Stomach smooth muscle (tissue), 2 donors: ENCODE data around the gene PTCD2.

Source experiments
- H3K27ac ChIP-seq: one replicate; pipeline ENCODE4 v1.7.0; 2013; ENCODE audit warnings: mild to moderate bottlenecking, low read length, inconsistent platforms
- H3K27me3 ChIP-seq, 2 donors: one replicate each; pipeline ENCODE4 v1.7.0; 2013; ENCODE audit warnings: low read length in 2 of 2; ENCODE audit not compliant: insufficient read depth in 2 of 2, control insufficient read depth in 1 of 2
- H3K36me3 ChIP-seq, 2 donors: one replicate each; pipeline ENCODE4 v1.7.0; 2013; ENCODE audit warnings: low read length in 2 of 2; ENCODE audit not compliant: control insufficient read depth in 2 of 2, insufficient read depth in 2 of 2
- H3K4me1 ChIP-seq: one replicate; pipeline ENCODE4 v1.7.0; 2013; ENCODE audit warnings: low read length; ENCODE audit not compliant: control insufficient read depth, insufficient read depth
- H3K4me3 ChIP-seq, 2 donors: one replicate each; pipeline ENCODE4 v1.7.0; 2013; ENCODE audit warnings: low read length in 2 of 2
- H3K9ac ChIP-seq, 2 donors: one replicate each; pipeline ENCODE4 v1.7.0; 2013; ENCODE audit warnings: low read length in 2 of 2, mild to moderate bottlenecking in 1 of 2
- H3K9me3 ChIP-seq, 2 donors: one replicate each; pipeline ENCODE4 v1.7.0; 2013; ENCODE audit warnings: low read length in 2 of 2; ENCODE audit not compliant: control insufficient read depth in 2 of 2
- donor health status: healthy.
- donor health status: Pancreatic carcinoma.

Gene PTCD2

GRCh38 chr5:72364951-72365350 is 44.8 kb downstream of the PTCD2 start:
- H3K27me3 ChIP-seq = no peaks in the 10 kb centered on the region
- no peak overlapping the region for H3K27ac ChIP-seq
- no peaks in the 10 kb centered on the region for H3K9me3 ChIP-seq
- no peak overlapping the region for H3K4me3 ChIP-seq
- no peak overlapping the region for H3K9ac ChIP-seq
- H3K4me1 ChIP-seq = peaks cover 4% of the 10 kb centered on the region
- peaks cover 3 to 14% of the 10 kb centered on the region in 2 donors for H3K36me3 ChIP-seq

- Histone ChIP-seq H3K9ac (no peak overlapping the region), H3K27me3 (no peaks in the 10 kb centered on the region), H3K4me3 (no peak overlapping the region), H3K27ac (no peak overlapping the region), H3K9me3 (no peaks in the 10 kb centered on the region), H3K4me1 (peaks cover 4% of the 10 kb centered on the region), H3K36me3 (peaks cover 3 to 9% of the 10 kb centered on the region in 2 donors)
Measured at GRCh38 chr5:72366324-72366976, 46.3 kb downstream of the PTCD2 start.

- no peaks in the 10 kb centered on the region for H3K27me3 ChIP-seq
- no peak overlapping the region for H3K27ac ChIP-seq
- H3K4me1 ChIP-seq = peaks cover 4% of the 10 kb centered on the region
- no peaks in the 10 kb centered on the region for H3K9me3 ChIP-seq
- peaks cover 0 to 2% of the 10 kb centered on the region in 2 donors for H3K36me3 ChIP-seq
- no peak overlapping the region for H3K4me3 ChIP-seq
- no peak overlapping the region for H3K9ac ChIP-seq
Measured at GRCh38 chr5:72368271-72368670, 48.1 kb downstream of the PTCD2 start.

- Histone ChIP-seq H3K4me3 (no peak overlapping the region), H3K36me3 (peaks cover 0 to 2% of the 10 kb centered on the region in 2 donors), H3K27me3 (no peaks in the 10 kb centered on the region), H3K9me3 (no peaks in the 10 kb centered on the region), H3K4me1 (peaks cover 4% of the 10 kb centered on the region), H3K9ac (no peak overlapping the region), H3K27ac (no peak overlapping the region)
Measured at GRCh38 chr5:72369301-72369700, 49.1 kb downstream of the PTCD2 start.

GRCh38 chr5:72369711-72370110 is 49.5 kb downstream of the PTCD2 start:
- Histone ChIP-seq H3K9ac (no peak overlapping the region), H3K27ac (no peak overlapping the region), H3K4me1 (peaks cover 4% of the 10 kb centered on the region), H3K27me3 (no peaks in the 10 kb centered on the region), H3K4me3 (no peak overlapping the region), H3K9me3 (no peaks in the 10 kb centered on the region), H3K36me3 (peaks cover 0 to 2% of the 10 kb centered on the region in 2 donors)

GRCh38 chr5:72372331-72372730 is 52.2 kb downstream of the PTCD2 start:
- H3K4me3 ChIP-seq = no peak overlapping the region
- H3K36me3 ChIP-seq = peaks cover 0 to 2% of the 10 kb centered on the region in 2 donors
- no peaks in the 10 kb centered on the region for H3K9me3 ChIP-seq
- H3K27ac ChIP-seq = no peak overlapping the region
- no peaks in the 10 kb centered on the region for H3K4me1 ChIP-seq
- no peak overlapping the region for H3K9ac ChIP-seq
- no peaks in the 10 kb centered on the region for H3K27me3 ChIP-seq

GRCh38 chr5:72372923-72373322 is 52.8 kb downstream of the PTCD2 start:
- H3K27ac ChIP-seq = no peak overlapping the region
- no peaks in the 10 kb centered on the region for H3K27me3 ChIP-seq
- H3K4me1 ChIP-seq = no peaks in the 10 kb centered on the region
- no peaks in the 10 kb centered on the region for H3K36me3 ChIP-seq
- H3K9ac ChIP-seq = no peak overlapping the region
- H3K4me3 ChIP-seq = no peak overlapping the region
- no peaks in the 10 kb centered on the region for H3K9me3 ChIP-seq

- no peak overlapping the region for H3K27ac ChIP-seq
- H3K4me3 ChIP-seq = no peak overlapping the region
- H3K4me1 ChIP-seq = no peaks in the 10 kb centered on the region
- no peaks in the 10 kb centered on the region for H3K36me3 ChIP-seq
- no peaks in the 10 kb centered on the region for H3K9me3 ChIP-seq
- H3K9ac ChIP-seq = no peak overlapping the region
- no peaks in the 10 kb centered on the region for H3K27me3 ChIP-seq
Measured at GRCh38 chr5:72374844-72375243, 54.7 kb downstream of the PTCD2 start.

GRCh38 chr5:72376381-72376780 is 56.2 kb downstream of the PTCD2 start:
- H3K27ac ChIP-seq = no peak overlapping the region

GRCh38 chr5:72377910-72378638 is 57.9 kb downstream of the PTCD2 start:
- Histone ChIP-seq H3K27me3 (no peaks in the 10 kb centered on the region), H3K9ac (no peak overlapping the region), H3K9me3 (no peaks in the 10 kb centered on the region), H3K4me3 (no peak overlapping the region), H3K36me3 (no peaks in the 10 kb centered on the region), H3K4me1 (no peaks in the 10 kb centered on the region), H3K27ac (no peak overlapping the region)

More at GRCh38 chr5:72376381-72376780, 56.2 kb downstream of the PTCD2 start:
- Histone ChIP-seq H3K4me1 (no peaks in the 10 kb centered on the region), H3K4me3 (no peak overlapping the region), H3K27me3 (no peaks in the 10 kb centered on the region), H3K9ac (no peak overlapping the region), H3K9me3 (no peaks in the 10 kb centered on the region), H3K36me3 (no peaks in the 10 kb centered on the region)
